HG02610 (cell line): ENCODE measurements around the gene RTL10.

Experiments used
- ATAC-seq: cut with Tn5 transposase; IDR thresholded peaks from one replicate; pipeline ENCODE4 v1.9.1; 2021; ENCODE audit warnings: mild to moderate bottlenecking, moderate library complexity; ENCODE audit not compliant: unreplicated experiment

RTL10 gene

GRCh38 chr22:19812910-19813309, 41.8 kb downstream of the RTL10 start:
- no peak for ATAC-seq

DNA sequence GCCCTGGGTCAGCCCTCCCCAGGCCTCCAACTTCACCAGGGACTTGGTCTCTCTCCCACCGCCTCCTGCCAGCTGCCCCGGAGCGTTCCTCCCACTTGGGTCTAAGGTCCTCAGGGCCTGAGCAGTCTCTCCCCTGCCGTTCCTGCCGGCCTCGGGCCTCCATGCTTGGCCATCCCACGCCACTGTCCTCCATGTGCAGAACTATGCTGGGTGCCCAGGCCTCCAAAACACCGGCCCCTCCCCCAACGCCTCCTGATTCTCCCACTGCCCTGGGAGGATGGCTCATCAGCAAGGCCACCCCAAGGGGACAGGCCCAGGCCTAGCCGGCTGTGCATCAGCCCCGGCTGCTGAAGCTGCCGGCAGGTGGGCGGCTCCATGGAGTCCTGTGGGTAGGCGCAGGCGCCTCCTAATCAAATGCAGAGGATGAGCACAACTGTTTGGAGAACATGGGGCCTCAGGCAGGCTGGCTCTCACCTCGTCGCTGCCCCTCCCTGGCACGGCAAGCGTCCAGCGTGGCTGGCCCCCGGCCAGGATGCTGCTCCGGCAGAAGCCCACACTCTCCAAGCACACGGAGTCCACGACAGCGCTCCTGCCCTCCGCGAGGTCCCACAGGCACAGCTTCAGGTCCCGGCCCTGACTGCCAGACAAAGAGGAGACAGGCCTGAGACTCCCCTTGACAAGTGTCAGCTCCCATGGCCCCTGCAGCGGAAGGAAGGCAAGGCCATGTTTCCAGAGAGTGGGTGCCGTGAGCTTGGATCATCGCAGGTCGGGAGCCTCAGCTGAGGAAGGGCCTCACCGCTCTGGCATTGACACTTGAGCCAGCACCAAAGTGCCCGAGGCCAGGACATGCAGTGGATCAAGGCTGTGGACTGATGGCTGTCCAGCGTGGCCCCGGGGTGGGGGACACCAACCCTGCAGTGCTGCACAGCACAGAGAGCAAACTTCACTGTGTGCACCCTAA, 42.6 kb downstream of the RTL10 start:
- no peak for ATAC-seq

DNA sequence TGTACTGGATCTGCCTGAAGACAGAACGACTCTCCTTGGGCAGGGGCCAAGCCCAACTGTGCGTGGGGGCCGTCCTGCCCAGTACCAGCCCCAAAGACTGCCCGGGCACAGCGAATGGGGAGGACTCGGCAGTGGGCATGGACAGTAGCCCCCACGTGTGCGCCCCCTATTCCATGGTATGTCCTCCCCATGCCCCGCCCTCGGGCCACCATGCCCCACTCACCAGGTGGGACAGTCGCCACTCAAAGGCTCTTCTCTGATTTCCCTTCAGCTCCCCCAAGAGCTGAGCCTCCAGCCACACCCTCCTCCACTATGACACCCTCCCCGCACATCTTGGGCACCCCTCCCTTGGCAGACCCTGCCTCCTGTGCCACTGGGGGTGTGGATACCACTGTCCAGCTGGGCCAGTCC, 43.5 kb downstream of the RTL10 start:
- ATAC-seq, result no peak

- ATAC-seq, result no peak
Observed at GRCh38 chr22:19810381-19811201, 44.1 kb downstream of the RTL10 start.

DNA sequence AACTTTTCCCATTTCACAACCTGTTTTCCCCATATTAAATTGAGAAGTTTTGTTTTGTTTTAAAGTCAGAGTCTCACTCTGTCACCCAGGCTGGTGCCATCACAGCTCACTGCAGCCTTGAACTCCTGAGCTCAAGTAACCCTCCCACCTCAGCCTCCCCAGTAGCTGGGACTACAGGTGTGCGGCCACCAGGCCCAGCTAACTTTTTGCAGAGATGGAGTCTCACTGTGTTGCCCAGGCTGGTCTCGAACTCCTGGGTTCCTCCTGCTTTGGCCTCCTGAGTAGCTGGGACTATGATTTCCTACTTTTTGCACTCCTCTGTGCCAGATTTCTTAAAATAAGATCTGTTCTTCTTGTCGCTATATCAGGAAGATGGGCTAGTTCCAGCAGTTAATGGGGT, 44.9 kb downstream of the RTL10 start:
- ATAC-seq, result no peak

DNA sequence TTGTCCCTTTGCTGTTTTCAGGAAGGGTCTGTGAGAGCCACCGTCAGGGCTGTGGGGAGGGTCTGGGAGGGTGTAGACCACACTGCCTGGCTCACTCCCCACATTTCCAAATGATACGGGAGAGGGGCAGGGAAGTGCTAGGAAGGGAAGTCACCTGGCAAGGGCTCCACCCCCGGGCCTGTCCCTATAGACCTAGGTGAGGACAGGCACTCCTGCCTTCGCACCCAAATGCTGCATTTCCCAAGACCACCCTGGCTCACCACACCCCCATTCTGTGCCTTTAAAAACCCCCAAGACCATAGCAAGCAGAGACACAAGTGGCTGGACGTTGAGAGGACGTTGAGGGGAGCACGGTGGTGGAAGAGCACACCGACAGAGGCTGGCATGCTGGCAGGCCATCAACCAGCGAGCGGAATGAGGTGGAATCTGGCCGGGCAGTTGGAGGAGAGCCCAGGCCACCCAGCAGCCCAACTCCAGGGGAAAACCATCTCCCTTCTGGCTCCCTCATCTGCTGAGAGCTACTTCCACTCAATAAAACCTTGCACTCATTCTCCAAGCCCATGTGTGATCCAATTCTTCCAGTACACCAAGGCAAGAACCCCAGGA, 45.7 kb downstream of the RTL10 start:
- no peak for ATAC-seq

DNA sequence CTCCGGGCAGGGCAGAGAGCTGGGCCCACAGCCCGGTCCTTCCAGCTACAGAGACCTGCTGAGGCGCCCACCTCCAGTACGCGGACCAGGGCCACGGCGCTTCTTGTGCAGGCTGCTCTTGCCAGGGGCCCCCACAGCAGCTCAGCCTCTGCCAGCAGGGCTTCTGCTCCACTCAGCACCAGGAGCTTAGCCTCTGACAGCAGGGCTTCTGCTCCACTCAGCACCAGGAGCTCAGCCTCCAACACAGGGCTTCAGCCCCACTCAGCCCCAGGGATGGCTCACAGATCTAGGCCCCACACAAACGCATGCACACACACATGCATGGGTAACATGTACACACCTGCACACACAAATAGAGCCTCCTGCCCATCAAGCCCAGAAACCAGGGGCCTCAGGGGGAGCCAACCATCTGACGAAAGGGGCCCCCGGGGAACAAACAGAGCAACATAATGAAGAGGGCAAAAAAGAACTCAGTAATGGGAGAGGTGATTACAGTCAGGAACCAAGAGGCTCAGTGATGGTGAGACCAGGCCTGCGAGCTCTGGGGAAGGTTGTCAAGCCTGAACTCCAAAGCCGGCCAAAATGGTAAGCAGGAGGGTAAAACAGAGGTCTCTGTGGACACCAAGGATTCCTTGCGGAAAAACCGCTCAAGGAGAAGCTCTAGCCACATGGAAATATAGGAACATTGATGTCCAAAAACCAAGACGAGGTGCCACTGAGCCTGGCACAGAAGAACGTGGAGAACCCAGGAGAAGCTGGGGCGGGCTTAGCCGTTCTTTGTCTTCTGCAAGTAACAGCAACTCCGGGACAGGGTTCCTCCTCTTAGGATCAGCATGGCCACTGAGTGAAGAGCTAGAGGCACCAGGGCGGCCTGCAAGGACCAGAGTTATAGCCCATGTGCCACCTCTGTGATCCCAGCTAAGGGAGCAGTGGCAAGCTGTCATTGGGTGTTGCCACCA, 46.5 kb downstream of the RTL10 start:
- ATAC-seq, result no peak

DNA sequence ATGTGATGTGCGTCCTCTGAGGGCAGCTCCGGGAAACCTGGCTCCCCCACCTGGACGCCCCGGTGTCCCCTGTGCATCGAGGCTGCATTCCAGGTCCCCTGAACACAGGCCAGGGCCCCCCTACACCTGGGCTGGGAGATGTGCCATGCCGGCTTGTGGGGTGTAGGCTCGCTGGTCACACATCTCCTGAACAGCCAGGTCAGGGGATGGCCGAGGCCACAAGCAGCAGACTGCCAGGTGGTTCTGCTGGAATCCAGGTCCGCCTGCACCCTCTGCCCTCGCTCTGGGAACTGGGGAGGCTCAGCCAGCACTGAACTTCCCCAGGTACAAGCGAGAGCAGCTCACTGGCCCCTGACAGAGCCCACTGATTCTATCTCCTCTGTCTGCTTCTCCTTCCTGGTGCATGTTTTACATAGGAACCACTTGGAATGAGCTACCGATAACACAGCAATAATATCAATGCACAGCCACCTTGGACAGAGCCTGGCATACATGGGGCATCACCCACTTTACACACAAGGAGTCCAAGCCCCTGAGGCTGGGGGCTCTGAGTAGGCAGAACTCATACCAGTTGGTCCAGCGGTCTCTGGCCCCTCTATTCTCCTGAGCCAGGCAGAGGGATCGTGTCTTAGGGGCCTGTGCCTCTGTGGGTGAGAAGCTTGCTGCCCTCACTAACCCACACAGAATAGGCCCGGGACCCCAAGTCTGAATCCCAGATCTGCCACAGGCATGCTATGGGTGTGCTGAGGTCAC, 47.3 kb downstream of the RTL10 start:
- no peak for ATAC-seq

- ATAC-seq, result no peak
Observed at GRCh38 chr22:19806213-19807160, 48.2 kb downstream of the RTL10 start.

DNA sequence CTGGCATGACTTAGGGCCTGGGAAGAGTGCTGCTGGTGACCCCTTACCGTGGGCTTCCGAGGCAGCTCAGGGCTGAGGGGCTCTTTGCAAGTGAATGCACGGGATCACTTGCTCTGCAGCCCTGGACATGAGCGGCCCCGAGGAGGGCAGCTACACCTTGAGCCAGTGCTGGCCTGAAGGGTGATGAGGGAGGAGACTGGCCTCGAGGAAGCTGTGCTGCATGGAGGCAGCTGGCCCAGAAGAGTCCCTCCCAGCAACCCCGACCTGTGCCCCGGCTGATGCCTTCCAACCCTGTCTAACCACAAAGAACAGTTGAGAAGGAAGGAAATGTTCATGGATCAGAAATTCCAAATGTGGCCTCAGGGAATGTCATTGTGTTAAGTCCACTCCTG, 48.9 kb downstream of the RTL10 start:
- no peak for ATAC-seq
